Endothelial cell of umbilical vein (primary cell): Measurements from ENCODE around the gene ACBD3. TPM values are rescaled to one million over a fixed set of nuclear protein-coding genes. Genes with fewer than 3 reads are reported as not detected.

ENCODE experiments used
- BruUV-seq: library from RNA; stranded (reverse); fragments of 400-500 nt; replicated peaks from 2 replicates; lab custom pipeline; 2021; lab: Mats Ljungman, UMichigan
- CTCF ChIA-PET: fragments of 300-600, 350-600 bp; sonication (Branson Sonifier 250); formaldehyde crosslinking; loops from one replicate; lab custom pipeline; 2021; ENCODE audit warnings: antibody characterized with exemption, inconsistent platforms; lab: Charles Lee
- POLR2A ChIA-PET: fragments of 300-600, 350-600 bp; sonication (Branson Sonifier 250); formaldehyde crosslinking; loops from one replicate; lab custom pipeline; 2021; ENCODE audit warnings: antibody characterized with exemption, inconsistent platforms; lab: Charles Lee
- DNase-seq: peaks from one replicate; pipeline ENCODE4 v3.0.0-alpha.2; 2011; ENCODE audit warnings: low read depth, low spot score
- FAIRE-seq: peaks from 2 replicates; lab custom pipeline; 2011; peaks lifted over from hg19 to GRCh38; lab: Jason Lieb, UNC
- H2AFZ ChIP-seq: 2 replicates; pipeline ENCODE4 v1.6.0; 2012; ENCODE audit warnings: low read depth, low read length, control low read depth, inconsistent platforms
- H3K27ac ChIP-seq: 2 replicates; pipeline ENCODE4 v1.5.1; 2011; ENCODE audit warnings: low read depth, mild to moderate bottlenecking, control low read depth, low read length, moderate library complexity; ENCODE audit not compliant: insufficient read depth
- H3K27me3 ChIP-seq, 2 experiments: 2 replicates each; pipeline versions ENCODE4 v1.6.0 to v1.6.1; 2011; ENCODE audit warnings: low read length in 2 of 2, mixed read lengths in 1 of 2; ENCODE audit not compliant: control insufficient read depth in 2 of 2, insufficient read depth in 2 of 2
- H3K36me3 ChIP-seq, 2 experiments: 2 replicates in 1 of 2; 3 replicates in 1 of 2; pipeline ENCODE4 v1.5.1; 2011; ENCODE audit warnings: low read length in 2 of 2, mild to moderate bottlenecking in 1 of 2, moderate library complexity in 1 of 2; ENCODE audit not compliant: control insufficient read depth in 2 of 2, insufficient read depth in 2 of 2; ENCODE audit errors: extremely low read depth in 1 of 2
- H3K4me1 ChIP-seq: 3 replicates; pipeline ENCODE4 v1.5.1; 2011; ENCODE audit warnings: mild to moderate bottlenecking, low read length; ENCODE audit not compliant: control insufficient read depth, insufficient read depth; ENCODE audit errors: extremely low read depth
- H3K4me2 ChIP-seq: 2 replicates; pipeline ENCODE4 v1.6.1; 2011; ENCODE audit warnings: low read length, control low read depth, mixed read lengths; ENCODE audit not compliant: insufficient read depth
- H3K4me3 ChIP-seq, 3 experiments: fragments of 200-600 bp in 1 of 3; sonication (generic), shearing (Covaris generic) in 1 of 3; replicated peaks in 1 of 3; 2 replicates each; pipeline ENCODE4 v1.5.1; 2011 to 2016; ENCODE audit warnings: control low read depth in 3 of 3, low read length in 3 of 3, mild to moderate bottlenecking in 2 of 3, inconsistent platforms in 1 of 3, low read depth in 1 of 3, moderate library complexity in 1 of 3; ENCODE audit not compliant: insufficient read depth in 1 of 3
- H3K79me2 ChIP-seq: 2 replicates; pipeline ENCODE4 v1.6.0; 2012; ENCODE audit warnings: low read length, inconsistent platforms; ENCODE audit not compliant: control insufficient read depth, insufficient read depth
- H3K9ac ChIP-seq: replicated peaks from 2 replicates; pipeline ENCODE3; 2011; ENCODE audit warnings: low read length, control low read depth; ENCODE audit not compliant: insufficient read depth; ENCODE audit errors: extremely low read depth
- H3K9me1 ChIP-seq: replicated peaks from 3 replicates; pipeline ENCODE4 v1.6.0; 2011; ENCODE audit warnings: mild to moderate bottlenecking, low read length; ENCODE audit not compliant: control insufficient read depth, insufficient read depth; ENCODE audit errors: extremely low read depth
- H3K9me3 ChIP-seq: replicated peaks from 2 replicates; pipeline ENCODE4 v1.5.1; 2012; ENCODE audit warnings: low read length, inconsistent platforms; ENCODE audit not compliant: control insufficient read depth, insufficient read depth
- H4K20me1 ChIP-seq: replicated peaks from 2 replicates; pipeline ENCODE3; 2011; ENCODE audit warnings: mild to moderate bottlenecking, low read length; ENCODE audit not compliant: control insufficient read depth, insufficient read depth; ENCODE audit errors: extremely low read depth
- EZH2 ChIP-seq: IDR thresholded peaks from 2 replicates; pipeline ENCODE4 v1.6.1; 2012; ENCODE audit warnings: borderline replicate concordance, low read depth, mild to moderate bottlenecking, moderate library complexity, low read length, inconsistent platforms; ENCODE audit not compliant: severe bottlenecking
- FOS ChIP-seq: IDR thresholded peaks from 2 replicates; pipeline ENCODE4 v1.6.1; 2011; ENCODE audit warnings: mild to moderate bottlenecking, low read length, moderate library complexity, borderline replicate concordance; ENCODE audit not compliant: insufficient read depth
- GATA2 ChIP-seq: IDR thresholded peaks from 2 replicates; pipeline ENCODE4 v1.7.0; 2011; ENCODE audit warnings: low read depth, mild to moderate bottlenecking, moderate library complexity, mixed read lengths, low read length; ENCODE audit not compliant: insufficient read length, insufficient read depth
- JUN ChIP-seq: IDR thresholded peaks from 2 replicates; pipeline ENCODE4 v1.6.1; 2011; ENCODE audit warnings: borderline replicate concordance, low read depth; ENCODE audit not compliant: insufficient read length, insufficient read depth
- MYC ChIP-seq: IDR thresholded peaks from one replicate; pipeline ENCODE4 v1.6.1; 2011; ENCODE audit warnings: mild to moderate bottlenecking, low read depth, low read length
- POLR2A ChIP-seq: IDR thresholded peaks from 2 replicates; pipeline ENCODE4 v1.6.1; 2012; ENCODE audit warnings: low read depth, mild to moderate bottlenecking, control low read depth, low read length
- POLR2AphosphoS5 ChIP-seq: IDR thresholded peaks from 2 replicates; pipeline ENCODE4 v1.6.1; 2012; ENCODE audit warnings: low read depth, mild to moderate bottlenecking, control low read depth, low read length, moderate library complexity; ENCODE audit not compliant: insufficient read depth
- dilution Hi-C: fragments of 300-500 bp; cut with MboI; formaldehyde crosslinking; loops from one replicate; pipeline ENCODE4 v1.15.0; 2019; ENCODE audit warnings: low sequenced_read_pairs; ENCODE audit not compliant: extremely low pct_ligation_motif_present
- intact Hi-C: fragments of 100-400 bp; cut with micrococcal nuclease; formaldehyde crosslinking; loops from one replicate; pipeline ENCODE4 v1.10.0; 2022
- polyA plus RNA-seq, 4 experiments: library from polyadenylated mRNA; depleted of rRNA in 3 of 4; stranded (reverse) in 3 of 4; unstranded in 1 of 4; fragments of >200 nt; gene quantifications; 2 replicates each; pipeline versions ENCODE4 v1.2.1 to v1.2.3, GENCODE V29; 2011 to 2012; ENCODE audit warnings: missing spikeins in 1 of 4
- total RNA-seq: library from RNA; stranded (reverse); gene quantifications from 2 replicates; pipeline ENCODE4 v1.2.3, GENCODE V29; 2021
- TF ChIP-seq, protein P1 (sequence below), 2 donors: IDR thresholded peaks; 1 replicate in 1 of 2; 2 replicates in 1 of 2; pipeline ENCODE4 v1.5.1; 2011; ENCODE audit warnings: low read length in 2 of 2, mild to moderate bottlenecking in 2 of 2, moderate library complexity in 2 of 2, control low read depth in 1 of 2, inconsistent platforms in 1 of 2, low read depth in 1 of 2; ENCODE audit not compliant: insufficient read depth in 1 of 2; ENCODE audit errors: extremely low read depth in 1 of 2
- TF ChIP-seq, protein P2 (sequence below): IDR thresholded peaks from 2 replicates; pipeline ENCODE4 v1.6.1; 2011; ENCODE audit not compliant: insufficient read depth, insufficient read length

The ACBD3 gene
- total and polyA plus RNA-seq, 2 donors (not counting 3 experiments of a cell fraction or from before 2014, with no cell fraction given) = 12.3 to 36.4 TPM

DNA sequence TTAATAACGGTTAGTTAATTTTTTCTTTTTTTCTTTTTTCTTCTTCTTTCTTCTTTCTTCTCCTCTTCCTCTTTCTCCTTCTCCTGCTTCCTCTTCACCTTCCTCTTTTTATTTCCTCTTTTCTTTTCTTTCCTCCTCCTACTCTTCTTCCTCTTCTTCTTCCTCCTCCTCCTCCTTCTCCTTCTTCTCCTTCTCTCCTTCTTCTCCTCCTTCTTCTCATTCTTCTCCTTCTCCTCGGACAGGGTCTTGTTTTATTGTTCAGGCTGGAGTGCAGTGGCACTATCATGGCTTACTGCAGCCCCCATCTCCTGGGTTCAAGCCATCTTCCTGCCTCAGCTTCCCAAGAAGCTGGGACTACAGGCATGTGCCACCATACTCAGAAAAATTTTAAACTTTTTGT lies 13.4 kb upstream of the ACBD3 start:
- H2AFZ ChIP-seq = no peak overlapping the region
- DNase-seq (no peak), FAIRE-seq (no peak)
- no peak for TF ChIP-seq JUN
- TF ChIP-seq, protein P1, sequence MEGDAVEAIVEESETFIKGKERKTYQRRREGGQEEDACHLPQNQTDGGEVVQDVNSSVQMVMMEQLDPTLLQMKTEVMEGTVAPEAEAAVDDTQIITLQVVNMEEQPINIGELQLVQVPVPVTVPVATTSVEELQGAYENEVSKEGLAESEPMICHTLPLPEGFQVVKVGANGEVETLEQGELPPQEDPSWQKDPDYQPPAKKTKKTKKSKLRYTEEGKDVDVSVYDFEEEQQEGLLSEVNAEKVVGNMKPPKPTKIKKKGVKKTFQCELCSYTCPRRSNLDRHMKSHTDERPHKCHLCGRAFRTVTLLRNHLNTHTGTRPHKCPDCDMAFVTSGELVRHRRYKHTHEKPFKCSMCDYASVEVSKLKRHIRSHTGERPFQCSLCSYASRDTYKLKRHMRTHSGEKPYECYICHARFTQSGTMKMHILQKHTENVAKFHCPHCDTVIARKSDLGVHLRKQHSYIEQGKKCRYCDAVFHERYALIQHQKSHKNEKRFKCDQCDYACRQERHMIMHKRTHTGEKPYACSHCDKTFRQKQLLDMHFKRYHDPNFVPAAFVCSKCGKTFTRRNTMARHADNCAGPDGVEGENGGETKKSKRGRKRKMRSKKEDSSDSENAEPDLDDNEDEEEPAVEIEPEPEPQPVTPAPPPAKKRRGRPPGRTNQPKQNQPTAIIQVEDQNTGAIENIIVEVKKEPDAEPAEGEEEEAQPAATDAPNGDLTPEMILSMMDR (IDR thresholded peaks at IDR 0.05; ENCODE audit: extremely low read depth in 1 of 2, insufficient read depth in 1 of 2, low read depth in 1 of 2, low read length in 2 of 2) = no peak
- TF ChIP-seq POLR2A = no peak
- TF ChIP-seq POLR2AphosphoS5 = no peak
- TF ChIP-seq, protein P2, sequence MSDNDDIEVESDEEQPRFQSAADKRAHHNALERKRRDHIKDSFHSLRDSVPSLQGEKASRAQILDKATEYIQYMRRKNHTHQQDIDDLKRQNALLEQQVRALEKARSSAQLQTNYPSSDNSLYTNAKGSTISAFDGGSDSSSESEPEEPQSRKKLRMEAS = no peak
- no peak for TF ChIP-seq EZH2
- no peak for TF ChIP-seq GATA2
- TF ChIP-seq MYC = no peak
- TF ChIP-seq FOS = no peak
- ChIA-PET CTCF (interaction anchor here (1.7 to 2.4 kb wide), 2 partner anchors 74 to 133 kb away, joined by 17 to 23 read pairs; no protein-coding TSS in a partner anchor), POLR2A (no interaction called here)
- peaks cover 0 to 1% of the 10 kb centered on the region in 2 experiments for H3K27me3 ChIP-seq
- no peak overlapping the region for H3K4me2 ChIP-seq
- no peaks in the 10 kb centered on the region for H3K36me3 ChIP-seq
- H3K9me3 ChIP-seq = no peaks in the 10 kb centered on the region
- H3K9ac ChIP-seq = no peak overlapping the region
- no peaks in the 10 kb centered on the region for H3K9me1 ChIP-seq
- H3K4me3 ChIP-seq = no peak overlapping the region
- H4K20me1 ChIP-seq = no peaks in the 10 kb centered on the region
- BruUV-seq = no TSS peak
- H3K4me1 ChIP-seq = no peaks in the 10 kb centered on the region
- H3K79me2 ChIP-seq = no peaks in the 10 kb centered on the region
- intact Hi-C loops (no loop called here), dilution Hi-C loops (no loop called here)
- H3K27ac ChIP-seq = no peak overlapping the region
